Stimulated activated naive CD4-positive, alpha-beta T cell (primary cell): ENCODE results near the gene DAGLB.
"Not testable (repeated sequence)": the region's sequence is repeated elsewhere in the genome, so short reads cannot be mapped to it uniquely, and the experiment has no call there.

Experiments used
- DNase-seq, 6 experiments: peaks; one replicate each; lab custom pipeline; 2025; lab: John Stamatoyannopoulos, UW

The DAGLB gene

DNA sequence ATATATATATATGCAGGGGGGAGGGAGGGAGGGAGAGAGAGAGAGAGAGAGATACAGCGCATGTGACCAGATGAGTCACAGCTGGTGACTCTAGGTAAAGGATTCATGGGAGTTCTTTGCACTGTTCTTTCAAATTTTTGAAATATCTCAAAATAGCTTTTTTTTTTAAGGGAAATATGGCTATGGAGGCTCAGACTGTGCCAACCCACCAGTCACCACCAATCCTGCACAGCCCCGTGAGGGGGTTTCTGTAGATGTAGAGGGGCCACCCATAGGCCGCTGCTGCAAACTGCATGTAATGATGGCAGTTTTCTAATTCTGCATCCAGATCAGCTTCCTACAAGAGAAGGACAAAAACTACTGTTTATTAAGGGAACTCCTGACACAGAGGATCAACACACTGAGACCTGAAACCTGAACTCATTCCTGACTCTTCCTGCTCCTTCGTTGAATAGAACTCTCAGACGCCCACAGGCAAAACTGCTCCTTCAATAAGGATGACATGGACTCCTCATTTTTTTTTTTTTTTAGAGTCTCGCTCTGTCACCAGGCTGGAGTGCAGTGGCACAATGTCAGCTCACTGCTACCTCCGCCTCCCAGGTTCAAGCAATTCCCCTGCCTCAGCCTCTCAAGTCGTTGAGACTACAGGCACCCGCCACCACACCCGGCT is 17.3 kb downstream of the DAGLB start:
- DNase-seq = no peak

DNA sequence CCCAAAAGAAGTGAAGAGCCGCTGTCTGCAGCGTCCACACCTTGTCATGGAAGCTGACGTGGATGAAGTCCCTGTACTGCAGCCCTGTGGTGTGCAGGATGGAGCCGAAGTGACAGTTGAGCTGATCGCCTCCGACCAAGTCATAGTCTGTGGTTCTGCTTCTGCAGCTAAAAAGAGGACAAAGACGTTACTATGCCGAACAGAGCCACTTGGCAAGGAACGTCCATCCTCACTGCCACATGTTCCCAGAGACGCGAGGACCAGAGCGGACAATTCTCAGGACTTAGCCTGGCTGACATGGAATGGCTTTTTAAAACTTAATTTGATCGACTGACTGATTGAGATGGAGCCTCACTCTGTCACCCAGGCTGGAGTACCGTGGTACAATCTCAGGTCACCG is 21.8 kb downstream of the DAGLB start:
- DNase-seq = no peak

DNA sequence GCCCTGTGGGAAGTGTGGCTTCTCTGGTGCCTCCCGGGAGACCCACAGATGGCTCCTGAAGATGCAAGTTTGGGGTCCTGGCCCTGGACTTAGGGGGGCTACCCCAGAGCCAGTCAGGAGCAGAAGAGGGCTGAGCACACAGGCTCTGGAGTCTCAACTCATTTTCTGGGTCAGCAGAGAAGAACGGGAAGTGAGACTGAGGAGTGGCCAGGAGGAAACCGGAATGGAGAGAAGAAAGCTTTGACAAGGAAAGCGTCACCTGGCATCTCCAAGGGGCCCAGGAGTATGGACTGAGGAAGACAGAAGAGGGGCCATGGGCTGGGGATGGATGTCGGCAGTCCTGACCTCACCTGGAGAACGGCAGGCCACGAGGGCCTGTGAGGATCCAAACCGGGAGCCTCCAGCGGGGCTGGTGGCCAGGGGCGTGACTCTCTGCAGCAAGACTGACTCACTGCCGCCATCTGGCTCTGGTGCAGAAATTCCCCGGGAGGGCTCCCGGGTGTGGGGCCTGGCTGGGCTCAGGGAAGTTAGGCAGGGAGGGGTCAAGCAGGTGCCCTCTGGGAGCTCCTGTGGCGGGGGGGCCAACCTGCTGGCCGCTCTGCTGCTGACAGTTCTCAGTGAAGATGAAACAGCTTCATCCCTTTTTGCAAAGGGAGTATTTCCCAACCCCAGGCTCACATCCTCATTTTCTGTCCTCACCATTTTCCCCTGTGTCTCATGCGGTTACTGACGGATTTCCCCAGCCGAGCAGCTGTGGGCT is 23.6 kb downstream of the DAGLB start:
- DNase-seq = no peak

DNA sequence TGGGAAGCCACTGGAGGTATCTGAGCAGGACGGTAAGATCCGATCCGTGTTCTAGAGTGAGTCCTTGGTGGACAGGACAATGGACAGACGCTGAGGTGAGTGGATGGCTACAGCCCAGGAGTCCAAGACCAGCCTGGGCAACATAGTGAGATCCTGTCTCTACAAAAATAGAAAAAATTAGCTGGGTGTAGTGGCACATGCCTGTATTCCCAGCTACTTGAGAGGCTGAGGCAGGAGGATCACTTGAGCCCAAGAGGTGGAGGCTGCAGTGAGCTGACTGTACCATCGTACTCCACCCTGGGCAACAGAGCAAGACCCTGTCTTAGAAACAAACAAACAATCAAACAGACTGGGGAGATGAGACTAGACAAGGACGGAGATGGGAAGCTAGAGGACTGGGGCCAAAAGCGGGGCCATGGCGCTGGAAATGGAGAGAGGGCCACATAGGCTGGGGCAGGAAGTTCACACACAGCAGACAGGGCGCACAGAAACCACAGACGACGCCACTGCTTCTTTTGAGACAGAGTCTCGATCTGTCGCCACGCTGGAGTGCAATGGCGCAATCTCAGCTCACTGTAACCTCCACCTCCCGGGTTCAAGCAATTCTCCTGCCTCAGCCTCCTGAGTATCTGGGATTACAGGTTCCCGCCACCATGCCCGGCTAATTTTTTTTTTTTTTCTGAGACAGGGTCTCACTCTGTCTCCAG is 24.7 kb downstream of the DAGLB start:
- DNase-seq = peak in 1 of 6 experiments; percentile 35

DNA sequence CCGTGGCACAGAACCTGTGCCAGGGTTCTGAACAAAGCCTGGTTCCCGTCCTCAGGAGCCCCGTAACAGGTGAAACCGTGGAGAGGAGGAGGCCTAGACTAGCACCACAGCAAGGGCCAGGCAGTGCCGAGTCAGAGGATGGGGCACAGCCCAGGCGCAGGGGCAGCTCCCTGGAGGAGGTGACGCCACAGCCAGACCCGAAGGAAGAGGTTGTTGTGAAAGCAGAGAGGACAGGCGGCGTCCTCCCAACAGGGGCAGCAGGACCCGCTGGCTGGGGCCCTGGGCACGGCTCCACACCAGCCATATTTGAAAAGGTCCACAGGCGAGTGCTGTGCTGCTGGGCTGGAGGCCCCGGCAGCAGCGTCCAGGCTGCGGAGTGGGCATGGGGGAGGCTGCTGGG is 25.7 kb downstream of the DAGLB start:
- no peak for DNase-seq

DNA sequence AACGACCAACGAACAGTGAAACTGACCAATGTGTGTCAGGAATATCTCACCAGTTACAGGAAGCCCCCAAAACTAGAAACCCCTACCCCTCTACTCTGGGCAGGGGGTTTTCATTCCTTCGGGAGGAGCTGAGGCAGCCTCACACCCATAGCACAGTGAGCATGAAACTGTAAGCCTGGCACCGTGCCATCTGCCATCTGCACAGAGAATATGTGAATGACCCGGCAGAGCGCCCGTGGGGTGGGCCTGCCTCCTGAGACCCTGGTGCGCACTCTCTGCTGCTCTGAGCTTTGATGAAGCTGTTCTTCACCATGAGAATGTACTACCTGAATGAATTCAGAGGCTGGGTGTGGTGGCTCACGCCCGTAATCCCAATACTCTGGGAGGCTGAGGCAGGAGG is 27.1 kb downstream of the DAGLB start:
- no peak for DNase-seq

DNA sequence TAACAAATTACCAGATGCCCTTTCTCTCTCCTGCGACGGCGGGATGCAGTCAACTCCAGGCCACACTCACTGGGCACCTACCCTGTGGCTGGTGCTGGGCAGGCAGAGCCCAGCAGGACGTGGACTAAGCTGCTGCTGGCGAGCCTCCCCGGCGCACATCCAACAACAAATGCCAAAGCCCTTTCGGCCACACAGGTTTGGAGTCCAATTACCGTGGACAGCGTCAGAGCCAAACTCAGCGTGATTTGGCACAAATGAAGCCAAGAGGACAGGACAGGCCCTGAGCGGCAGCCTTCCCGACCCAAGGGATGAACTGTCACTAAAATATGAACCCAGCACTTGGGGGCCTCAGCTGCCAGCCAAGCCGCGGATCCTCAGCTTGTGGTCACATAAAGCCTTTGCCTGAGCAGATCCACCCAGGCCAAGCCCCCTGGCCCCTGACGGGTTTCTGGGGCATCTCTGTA is 28.4 kb downstream of the DAGLB start:
- DNase-seq = no peak

DNA sequence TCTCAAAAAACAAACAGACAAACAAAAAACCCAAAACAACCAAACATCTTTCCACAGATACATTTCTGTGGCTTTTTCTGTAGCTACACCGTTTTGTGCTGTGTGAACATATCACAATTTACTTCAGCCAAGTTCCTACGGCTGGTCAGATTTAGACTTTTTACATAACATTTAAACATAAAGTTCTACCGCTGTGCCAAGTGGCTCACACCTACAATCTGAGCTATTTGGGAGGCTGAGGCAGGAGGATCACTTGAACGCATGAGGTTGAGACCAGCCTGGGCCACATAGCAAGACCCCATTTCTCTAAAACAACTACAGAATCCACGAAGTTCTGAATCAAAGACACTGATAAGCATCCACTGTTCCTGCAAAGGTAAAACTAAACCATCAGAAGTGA is 30.3 kb downstream of the DAGLB start:
- no peak for DNase-seq

DNA sequence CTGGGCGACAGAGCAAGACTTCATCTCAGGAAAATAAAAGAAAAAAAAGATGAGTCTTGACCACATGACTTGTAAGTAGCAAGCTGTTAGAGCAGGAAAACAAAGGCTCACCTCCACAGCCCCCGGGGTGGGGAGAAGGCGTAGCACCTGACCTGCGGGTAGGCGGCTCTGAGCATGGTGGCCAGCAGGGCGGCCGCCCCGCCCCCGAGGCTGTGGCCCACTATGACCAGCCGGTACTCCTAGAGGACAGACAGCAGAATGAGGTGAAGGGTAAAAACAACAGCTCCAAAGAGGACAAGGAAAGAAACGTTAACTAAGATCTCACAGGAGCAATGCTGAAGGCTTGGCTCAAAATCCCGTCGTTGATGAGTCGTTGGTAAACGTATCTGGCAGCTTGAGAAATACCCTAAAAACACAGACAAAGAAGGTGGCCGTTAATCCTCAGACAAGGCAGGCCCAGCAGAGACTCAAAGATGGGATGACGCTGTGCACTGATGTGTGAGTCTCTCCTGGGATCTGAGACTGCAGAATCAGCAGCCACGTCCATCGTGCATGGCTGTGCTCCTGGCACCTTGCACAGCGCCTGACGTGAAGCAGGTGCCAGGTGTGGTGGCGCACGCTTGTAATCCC is 31.1 kb downstream of the DAGLB start:
- DNase-seq = no peak

DNA sequence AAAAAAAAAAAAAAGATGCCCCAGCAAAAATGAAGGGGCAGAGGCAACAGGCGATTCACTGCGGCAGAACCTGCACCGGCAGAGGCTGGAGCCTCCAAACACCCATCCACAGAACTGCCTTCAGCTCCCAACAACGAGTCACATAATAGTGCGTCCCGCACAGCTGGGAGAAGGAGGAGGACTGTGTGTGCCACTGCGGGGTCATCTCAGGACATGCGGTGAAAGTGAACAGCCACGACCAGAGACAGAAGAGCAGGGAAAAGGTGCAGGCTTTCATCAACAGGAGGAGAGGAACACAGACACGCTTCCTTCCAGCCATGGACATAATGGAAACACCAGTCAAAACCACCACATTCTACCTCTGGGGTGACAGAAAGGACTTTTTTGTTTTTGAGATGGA is 34.1 kb downstream of the DAGLB start:
- DNase-seq = no peak

DNA sequence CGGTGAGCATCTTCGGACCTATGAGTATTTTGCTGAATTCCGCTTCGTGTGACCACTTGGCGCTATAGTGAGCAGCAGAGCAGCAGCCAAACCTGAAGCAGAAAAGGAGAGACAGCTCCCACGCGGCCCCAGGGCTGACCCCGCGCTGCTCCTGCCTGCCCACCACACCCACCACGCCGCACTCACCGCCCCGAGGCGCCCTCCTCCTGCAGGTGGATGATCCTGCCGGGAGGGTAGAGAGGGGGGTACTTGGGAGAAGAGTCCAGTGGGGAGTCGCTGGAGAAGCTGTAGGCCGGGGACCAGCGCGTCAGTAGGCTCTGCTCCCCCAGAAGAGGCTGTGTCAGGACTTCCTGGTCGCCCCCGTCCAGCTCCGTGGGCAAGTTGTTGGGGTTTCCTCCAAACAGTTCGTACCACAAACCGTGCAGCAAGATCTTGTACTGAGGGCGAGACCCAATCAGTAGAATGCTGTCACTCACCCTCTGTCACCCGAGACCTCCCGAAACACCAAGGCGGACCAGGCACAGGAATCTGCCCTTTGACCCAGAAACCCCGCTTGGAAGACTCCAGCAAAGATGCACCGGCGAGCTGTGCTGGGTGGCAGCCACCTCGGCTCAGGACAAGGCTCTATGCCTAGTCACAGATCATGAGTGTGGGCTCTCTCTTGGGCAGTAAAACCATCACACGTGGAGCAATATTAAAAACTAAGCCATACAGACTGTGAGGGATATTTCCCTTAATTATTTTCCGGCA is 37.6 kb downstream of the DAGLB start:
- no peak for DNase-seq

DNA sequence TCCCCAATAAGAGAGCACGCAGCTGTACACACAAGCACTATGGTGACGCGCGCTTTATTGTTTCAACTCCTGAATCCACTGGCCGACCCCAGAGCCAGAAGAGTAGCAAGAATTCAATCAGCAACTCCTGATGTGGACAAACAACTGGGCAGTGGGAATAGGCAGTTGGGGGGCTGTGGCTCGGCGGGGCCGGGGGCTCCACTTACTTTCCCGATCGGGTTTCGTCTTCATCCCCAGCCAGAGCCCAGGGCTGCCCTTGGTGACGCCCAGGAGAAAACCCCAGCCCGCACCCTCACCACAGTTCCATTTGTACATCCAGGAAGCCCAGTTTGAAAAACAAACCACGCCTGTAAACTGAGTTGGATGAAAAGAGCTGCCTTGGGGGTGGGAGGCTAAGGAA is 38.7 kb downstream of the DAGLB start:
- no peak for DNase-seq

DNA sequence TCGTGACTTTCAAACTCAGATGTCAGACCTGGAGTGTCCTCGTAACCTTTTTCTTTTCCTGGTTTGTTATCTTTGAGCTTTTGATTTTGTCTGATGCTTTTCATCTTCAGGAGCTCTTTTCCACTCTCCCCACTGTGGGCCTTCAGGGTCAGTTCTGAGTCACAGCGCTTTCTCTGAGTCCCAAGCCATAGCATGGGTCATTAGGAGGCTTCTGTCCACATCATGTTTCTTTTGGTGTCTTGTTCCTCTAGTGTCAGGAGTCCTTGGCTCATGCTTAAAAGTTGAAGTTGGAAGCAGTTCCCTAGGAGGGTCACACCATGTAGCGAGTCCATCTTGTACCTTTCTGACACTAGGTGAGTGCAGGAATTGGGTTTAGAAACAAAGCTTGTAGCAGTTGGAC is 40.3 kb downstream of the DAGLB start:
- DNase-seq = no peak

DNA sequence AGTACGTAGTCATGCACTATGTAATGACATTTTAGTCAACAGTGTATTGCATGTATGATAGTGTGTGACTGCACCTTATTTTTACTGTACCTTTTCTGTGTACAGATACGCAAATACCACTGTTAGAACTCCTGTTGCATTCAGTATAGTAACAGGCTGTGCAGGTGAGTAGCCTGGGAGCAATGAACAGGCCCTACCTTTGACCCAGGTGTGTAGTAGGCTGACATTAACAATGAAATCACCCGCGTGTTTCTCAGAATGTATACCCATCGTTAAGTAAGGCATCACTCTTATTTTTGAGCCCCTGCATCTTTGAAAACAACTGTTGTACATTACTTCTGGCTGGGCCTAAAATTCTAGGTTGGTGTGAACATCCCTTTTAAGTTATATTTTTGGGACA is 41.6 kb downstream of the DAGLB start:
- DNase-seq = no peak

DNA sequence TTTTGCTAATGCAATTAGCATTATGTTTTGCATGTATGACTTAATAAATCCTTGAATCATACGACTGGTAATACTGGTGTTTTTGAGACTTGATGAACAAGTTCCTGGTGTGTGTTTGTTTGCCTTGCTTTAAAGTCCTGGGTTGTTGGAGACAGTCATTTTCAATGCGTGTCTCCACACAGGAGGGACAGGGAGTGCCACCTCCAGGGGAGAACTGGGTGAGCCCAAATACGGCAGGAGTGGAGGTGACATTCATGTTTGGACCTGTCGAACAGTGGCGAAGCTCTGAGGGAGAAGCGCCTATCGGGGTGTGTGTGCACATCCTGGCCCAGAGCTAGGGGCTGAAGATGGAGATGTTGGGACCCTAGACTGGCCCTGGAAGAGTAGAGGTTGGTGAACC is 43.8 kb downstream of the DAGLB start:
- no peak for DNase-seq

DNA sequence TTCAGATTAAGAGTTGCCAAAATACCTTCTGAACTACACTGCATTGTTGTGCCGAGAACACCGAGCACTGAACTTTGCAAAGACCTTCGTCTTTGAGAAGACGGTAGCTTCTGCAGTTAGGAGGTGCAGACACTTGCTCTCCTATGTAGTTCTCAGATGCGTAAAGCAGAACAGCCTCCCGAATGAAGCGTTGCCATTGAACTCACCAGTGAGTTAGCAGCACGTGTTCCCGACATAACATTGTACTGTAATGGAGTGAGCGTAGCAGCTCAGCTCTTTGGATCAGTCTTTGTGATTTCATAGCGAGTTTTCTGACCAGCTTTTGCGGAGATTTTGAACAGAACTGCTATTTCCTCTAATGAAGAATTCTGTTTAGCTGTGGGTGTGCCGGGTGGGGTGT is 45.0 kb downstream of the DAGLB start:
- DNase-seq = no peak

DNA sequence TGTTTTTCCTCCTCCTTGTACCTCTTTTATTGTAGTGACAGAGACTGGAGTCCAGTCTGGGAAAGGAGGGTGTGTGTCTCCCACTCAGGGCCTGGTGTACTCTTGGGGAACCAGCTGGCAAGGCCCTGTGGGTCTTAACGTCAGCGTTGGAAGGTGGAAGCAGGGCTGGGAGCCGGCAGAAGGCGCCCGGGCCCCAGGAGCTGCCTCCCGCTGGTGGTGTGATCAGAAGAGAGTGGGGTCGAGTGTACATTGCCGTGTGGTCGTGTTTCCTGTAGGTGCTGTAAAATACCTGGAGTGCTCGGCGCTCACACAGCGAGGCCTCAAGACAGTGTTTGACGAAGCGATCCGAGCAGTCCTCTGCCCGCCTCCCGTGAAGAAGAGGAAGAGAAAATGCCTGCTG is 45.7 kb downstream of the DAGLB start:
- DNase-seq = no peak

DNA sequence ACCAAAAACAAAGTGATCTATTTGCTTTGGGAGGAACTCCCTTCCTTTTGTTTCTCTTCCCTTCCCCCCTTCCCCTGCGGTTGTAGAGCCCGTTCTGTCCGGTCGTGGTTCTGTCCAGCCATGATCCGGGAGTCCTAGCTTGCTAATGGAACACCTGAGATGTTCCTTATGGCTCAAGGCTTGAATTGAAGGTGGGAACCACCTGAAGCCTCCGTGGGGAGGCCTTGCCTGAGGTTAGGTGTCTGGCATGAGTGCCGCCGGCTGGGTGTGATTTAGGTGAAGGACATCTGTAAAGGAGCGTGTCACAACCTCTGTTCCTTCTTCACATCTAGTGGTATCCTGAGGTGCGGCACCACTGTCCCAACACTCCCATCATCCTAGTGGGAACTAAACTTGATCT is 46.2 kb downstream of the DAGLB start:
- DNase-seq = no peak

DNA sequence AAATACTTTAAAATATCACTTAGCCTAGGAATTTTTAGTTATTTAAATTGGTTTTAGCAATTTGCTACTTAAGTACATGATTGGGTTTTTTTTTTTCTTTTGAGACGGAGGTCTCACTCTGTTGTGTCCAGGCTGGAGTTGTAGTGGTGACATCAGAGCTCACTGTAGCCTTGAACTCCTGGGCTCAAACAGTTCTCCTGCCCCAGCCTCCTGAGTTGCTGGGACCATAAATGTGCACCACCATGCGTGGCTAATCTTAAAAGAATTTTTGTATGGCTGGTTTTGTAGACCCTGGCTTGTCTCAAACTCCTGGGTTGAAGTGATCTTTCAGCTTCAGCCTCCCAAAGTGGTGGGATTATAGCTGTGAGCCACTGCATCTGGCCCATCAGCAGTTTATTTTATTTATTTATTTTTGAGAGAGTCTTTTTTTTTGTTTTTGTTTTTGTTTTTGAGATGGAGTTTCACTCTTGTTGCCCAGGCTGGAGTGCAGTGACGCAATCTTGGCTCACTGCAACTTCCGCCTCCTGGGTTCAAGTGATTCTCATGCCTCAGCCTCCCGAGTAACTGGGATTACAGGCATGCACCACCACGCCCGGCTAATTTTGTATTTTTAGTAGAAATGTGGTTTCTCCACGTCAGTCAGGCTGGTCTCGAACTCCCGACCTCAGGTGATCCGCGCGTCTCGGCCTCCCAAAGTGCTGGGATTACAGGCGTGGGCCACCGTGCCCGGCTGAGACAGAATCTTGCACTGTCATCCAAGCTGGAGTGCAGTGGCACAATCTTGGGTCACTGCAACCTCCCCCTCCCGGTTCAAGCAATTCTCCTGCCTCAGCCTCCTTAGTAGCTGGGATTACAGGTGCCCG is 47.3 kb downstream of the DAGLB start:
- DNase-seq = not testable (repeated sequence)

DNA sequence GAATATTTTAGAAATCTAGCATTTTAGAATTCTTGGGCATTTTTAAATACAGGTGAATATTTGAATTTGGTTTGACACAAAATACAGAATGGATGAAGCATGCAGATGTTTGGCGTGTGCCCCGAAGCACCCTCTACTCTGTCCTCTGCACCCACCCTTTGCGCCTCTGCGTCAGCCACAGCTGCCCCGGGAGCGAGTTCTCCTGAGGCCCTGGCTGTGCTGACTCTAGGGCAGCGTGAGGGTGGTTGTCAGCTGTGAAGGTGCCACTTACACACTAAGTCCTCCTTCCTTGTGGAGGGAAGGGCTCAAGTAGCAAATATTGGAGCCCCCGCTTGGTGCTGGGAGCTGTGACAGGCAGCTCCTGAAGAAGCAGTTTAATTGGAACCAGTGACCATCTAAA is 48.4 kb downstream of the DAGLB start:
- DNase-seq = no peak

DNA sequence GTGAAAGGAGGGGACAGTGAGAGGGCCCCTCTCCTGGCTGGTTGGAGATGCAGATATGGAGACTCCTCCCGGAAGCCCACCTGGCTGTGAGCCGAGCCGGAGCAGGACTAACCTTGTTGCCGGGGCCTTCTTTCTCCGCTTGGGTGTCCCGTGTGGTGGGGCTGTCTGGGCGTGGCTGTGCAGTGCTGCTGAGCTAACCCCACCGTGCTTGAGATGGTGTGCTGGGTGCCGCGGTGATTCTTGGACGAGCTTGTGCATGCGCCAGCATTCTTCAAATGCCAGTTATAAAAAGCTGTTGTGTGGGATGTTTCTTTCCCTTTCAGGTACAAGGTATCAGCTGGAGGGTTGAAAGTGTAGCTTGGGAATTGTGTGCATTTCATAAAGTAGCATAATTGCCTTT is 48.8 kb downstream of the DAGLB start:
- no peak for DNase-seq
